Mucosa of descending colon (tissue), 3 donors: ENCODE data around the gene FARS2. TPM values are rescaled to one million over a fixed set of nuclear protein-coding genes. Genes with fewer than 3 reads are reported as not detected.

Source experiments
- ATAC-seq: fragments of 200-7000 bp; cut with Tn5 transposase; one replicate; pipeline ENCODE4 v1.9.1; 2020; ENCODE audit warnings: mild to moderate bottlenecking, moderate library complexity
- DNase-seq, 3 donors: peaks; one replicate each; pipeline ENCODE4 v3.0.0-alpha.2; 2020
- H3K36me3 ChIP-seq: fragments of 200-600 bp; one replicate; pipeline ENCODE4 v1.8.0; 2021; ENCODE audit warnings: low read depth, mild to moderate bottlenecking
- H3K4me1 ChIP-seq: fragments of 200-600 bp; one replicate; pipeline ENCODE4 v1.8.0; 2021; ENCODE audit warnings: low read depth, mild to moderate bottlenecking
- H3K4me3 ChIP-seq: fragments of 200-600 bp; one replicate; pipeline ENCODE4 v1.8.0; 2021; ENCODE audit warnings: mild to moderate bottlenecking
- H3K9me3 ChIP-seq: fragments of 200-600 bp; one replicate; pipeline ENCODE4 v1.8.0; 2021; ENCODE audit warnings: mild to moderate bottlenecking
- intact Hi-C, 2 donors: fragments of 100-400 bp; cut with DNase I in 1 of 2; cut with micrococcal nuclease in 1 of 2; formaldehyde crosslinking; loops; one replicate each; pipeline versions ENCODE4 v1.11.0 to v1.11.1; 2022; cut with DNase I, micrococcal nuclease
- total RNA-seq, 3 donors: library from RNA; stranded (reverse); fragmentation: NEBNext Ultra II Directional in 2 of 3; extraction: Animal tissue kit (Norgen Biotek cat#: 25700) in 2 of 3; gene quantifications; one replicate each; pipeline versions ENCODE4 v1.2.1 to v1.2.4, GENCODE V29; 2021 to 2023
- TF ChIP-seq, protein P1 (sequence below): fragments of 200-600 bp; IDR thresholded peaks from one replicate; pipeline ENCODE4 v1.8.0; 2022; ENCODE audit warnings: antibody characterized with exemption, mild to moderate bottlenecking
- donor health status: DM: no; HTN: no; CAD: no; lungs with moderate emphysema.
- donor health status: DM: no; HTN: no; CAD: no.
- donor health status: DM: no; HTN: yes; CAD: no.

Gene FARS2
- total RNA-seq, 3 donors from 2014 or later = 15.2 to 21.6 (median 17.2) TPM

GRCh38 chr6:5501837-5502236 lies 240.5 kb downstream of the FARS2 start:
- Histone ChIP-seq H3K4me1 (no peaks in the 10 kb centered on the region), H3K4me3 (no peak overlapping the region), H3K36me3 (no peaks in the 10 kb centered on the region), H3K9me3 (no peaks in the 10 kb centered on the region)
- intact Hi-C loops = no loop called here
- DNase-seq (no peak), ATAC-seq (no peak)
- TF ChIP-seq, protein P1, sequence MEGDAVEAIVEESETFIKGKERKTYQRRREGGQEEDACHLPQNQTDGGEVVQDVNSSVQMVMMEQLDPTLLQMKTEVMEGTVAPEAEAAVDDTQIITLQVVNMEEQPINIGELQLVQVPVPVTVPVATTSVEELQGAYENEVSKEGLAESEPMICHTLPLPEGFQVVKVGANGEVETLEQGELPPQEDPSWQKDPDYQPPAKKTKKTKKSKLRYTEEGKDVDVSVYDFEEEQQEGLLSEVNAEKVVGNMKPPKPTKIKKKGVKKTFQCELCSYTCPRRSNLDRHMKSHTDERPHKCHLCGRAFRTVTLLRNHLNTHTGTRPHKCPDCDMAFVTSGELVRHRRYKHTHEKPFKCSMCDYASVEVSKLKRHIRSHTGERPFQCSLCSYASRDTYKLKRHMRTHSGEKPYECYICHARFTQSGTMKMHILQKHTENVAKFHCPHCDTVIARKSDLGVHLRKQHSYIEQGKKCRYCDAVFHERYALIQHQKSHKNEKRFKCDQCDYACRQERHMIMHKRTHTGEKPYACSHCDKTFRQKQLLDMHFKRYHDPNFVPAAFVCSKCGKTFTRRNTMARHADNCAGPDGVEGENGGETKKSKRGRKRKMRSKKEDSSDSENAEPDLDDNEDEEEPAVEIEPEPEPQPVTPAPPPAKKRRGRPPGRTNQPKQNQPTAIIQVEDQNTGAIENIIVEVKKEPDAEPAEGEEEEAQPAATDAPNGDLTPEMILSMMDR = no peak

GRCh38 chr6:5504078-5504477 lies 242.8 kb downstream of the FARS2 start:
- DNase-seq (no peak), ATAC-seq (no peak)
- H3K4me3 ChIP-seq = no peak overlapping the region
- intact Hi-C loops = no loop called here
- no peaks in the 10 kb centered on the region for H3K4me1 ChIP-seq
- H3K9me3 ChIP-seq = no peaks in the 10 kb centered on the region
- no peaks in the 10 kb centered on the region for H3K36me3 ChIP-seq
- TF ChIP-seq, protein P1 = no peak

DNA sequence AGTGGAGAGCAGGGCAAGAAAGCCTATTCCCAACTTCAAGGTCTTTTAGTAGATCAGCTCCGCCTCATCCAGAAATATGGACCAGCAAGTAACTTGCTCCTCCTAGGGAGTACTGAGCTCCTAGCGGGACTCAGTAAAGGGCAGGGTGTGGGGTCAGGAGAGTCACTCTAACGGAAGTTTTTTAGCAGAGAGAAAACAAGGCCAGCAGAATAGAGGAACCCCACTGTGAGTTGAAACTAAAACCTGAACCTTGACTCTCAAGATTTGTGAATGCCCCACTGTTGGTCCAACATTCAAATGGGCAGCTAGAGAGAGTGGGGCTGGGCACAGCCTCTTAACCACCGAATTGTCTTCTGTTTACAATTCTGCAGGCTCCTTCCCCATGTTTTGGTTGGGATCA lies 244.8 kb downstream of the FARS2 start:
- DNase-seq = no peak
- TF ChIP-seq, protein P1 = no peak
- H3K4me3 ChIP-seq = no peak overlapping the region
- intact Hi-C loops = no loop called here
- H3K4me1 ChIP-seq = no peaks in the 10 kb centered on the region
- ATAC-seq = no peak
- no peaks in the 10 kb centered on the region for H3K9me3 ChIP-seq
- H3K36me3 ChIP-seq = no peaks in the 10 kb centered on the region

DNA sequence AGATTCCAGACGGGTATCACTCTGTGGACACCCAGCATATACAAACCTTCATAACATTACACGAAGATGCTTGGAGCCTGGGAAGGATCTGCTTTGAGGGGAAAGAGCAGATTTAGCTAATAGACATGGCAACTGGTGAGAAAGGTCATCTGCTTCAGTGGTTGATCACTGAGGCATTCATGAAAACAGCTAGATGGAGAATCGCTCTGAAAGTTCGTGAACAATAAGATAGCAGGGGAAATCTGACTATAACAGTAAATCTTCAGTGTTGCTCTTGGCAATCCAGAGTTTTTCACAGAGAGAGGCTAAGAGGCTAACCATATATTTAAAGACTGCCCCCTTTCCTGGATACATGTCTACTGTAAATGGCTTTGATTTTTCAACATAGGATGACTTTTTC lies 245.3 kb downstream of the FARS2 start:
- Histone ChIP-seq H3K9me3 (no peaks in the 10 kb centered on the region), H3K4me1 (no peaks in the 10 kb centered on the region), H3K36me3 (no peaks in the 10 kb centered on the region), H3K4me3 (no peak overlapping the region)
- ATAC-seq = no peak
- DNase-seq = no peak
- TF ChIP-seq, protein P1 = no peak
- intact Hi-C loops = no loop called here

GRCh38 chr6:5507131-5507681 lies 245.9 kb downstream of the FARS2 start:
- intact Hi-C loops = no loop called here
- Histone ChIP-seq H3K36me3 (no peaks in the 10 kb centered on the region), H3K4me1 (no peaks in the 10 kb centered on the region), H3K4me3 (no peak overlapping the region), H3K9me3 (no peaks in the 10 kb centered on the region)
- DNase-seq = no peak
- ATAC-seq = no peak
- TF ChIP-seq, protein P1 = no peak

GRCh38 chr6:5509106-5509505 lies 247.8 kb downstream of the FARS2 start:
- Histone ChIP-seq H3K9me3 (no peaks in the 10 kb centered on the region), H3K36me3 (no peaks in the 10 kb centered on the region), H3K4me3 (no peak overlapping the region), H3K4me1 (no peaks in the 10 kb centered on the region)
- TF ChIP-seq, protein P1 = no peak
- ATAC-seq = no peak
- DNase-seq = no peak
- intact Hi-C loops = no loop called here
